HCT116 (cell line): Measurements from ENCODE around the gene SEMA3F. TPM values are rescaled to one million over a fixed set of nuclear protein-coding genes. Genes with fewer than 3 reads are reported as not detected.

Source experiments
- ATAC-seq: fragments of 200-7000 bp; cut with Tn5 transposase; 2 replicates; pipeline ENCODE4 v1.9.1; 2020; ENCODE audit warnings: mild to moderate bottlenecking, moderate library complexity
- BruUV-seq: library from RNA; stranded (reverse); fragments of 400-500 nt; replicated peaks from 2 replicates; lab custom pipeline; 2021; lab: Mats Ljungman, UMichigan
- CTCF ChIA-PET: fragments of 300-600 bp; sonication (Branson Sonifier 250); formaldehyde crosslinking; loops from one replicate; lab custom pipeline; 2021; ENCODE audit warnings: antibody characterized with exemption; lab: Charles Lee
- POLR2A ChIA-PET: fragments of 300-600, 350-600 bp; sonication (Branson Sonifier 250); formaldehyde crosslinking; loops from one replicate; lab custom pipeline; 2021; ENCODE audit warnings: antibody characterized with exemption; lab: Charles Lee
- RAD21 ChIA-PET, 2 experiments: fragments of 300-600 bp; sonication (Branson Sonifier 250); formaldehyde crosslinking; loops; one replicate each; lab custom pipeline; 2023; ENCODE audit warnings: low total read pairs in 2 of 2; ENCODE audit not compliant: uncharacterized antibody in 2 of 2, unreplicated experiment in 2 of 2, low non-redundant PET in 1 of 2; lab: Charles Lee
- DNase-seq: peaks from one replicate; pipeline ENCODE4 v3.0.0-alpha.2; 2010; ENCODE audit warnings: low read depth, low spot score
- H2AFZ ChIP-seq: fragments of 200-600 bp; shearing (Covaris generic), sonication (generic); 2 replicates; pipeline ENCODE4 v1.6.1; 2017; ENCODE audit warnings: low read depth, mixed run types, mixed read lengths, antibody characterized with exemption, low read length; ENCODE audit not compliant: poor library complexity, severe bottlenecking
- H3K27ac ChIP-seq: 2 replicates; pipeline ENCODE4 v1.5.1; 2012; ENCODE audit warnings: low read depth, low read length
- H3K27me3 ChIP-seq: fragments of 200-600 bp; sonication (generic); 2 replicates; pipeline ENCODE4 v1.6.1; 2016; ENCODE audit warnings: mixed run types, low read length, mixed read lengths; ENCODE audit not compliant: insufficient read depth
- H3K36me3 ChIP-seq, 2 experiments: fragments of 200-500 bp in 1 of 2; fragments of 200-600 bp in 1 of 2; sonication (Bioruptor generic) in 1 of 2; sonication (generic) in 1 of 2; 2 replicates each; pipeline versions ENCODE4 v1.5.1 to v1.6.1; 2014 to 2016; ENCODE audit warnings: low read length in 2 of 2, inconsistent platforms in 1 of 2, mixed read lengths in 1 of 2, mixed run types in 1 of 2; ENCODE audit not compliant: insufficient read depth in 2 of 2, control insufficient read depth in 1 of 2
- H3K4me1 ChIP-seq, 2 experiments: fragments of 200-600 bp in 1 of 2; sonication (generic) in 1 of 2; 2 replicates each; pipeline versions ENCODE4 v1.5.1 to v1.6.1; 2012 to 2017; ENCODE audit warnings: low read length in 2 of 2, inconsistent platforms in 1 of 2, mild to moderate bottlenecking in 1 of 2, mixed read lengths in 1 of 2, mixed run types in 1 of 2, moderate library complexity in 1 of 2; ENCODE audit not compliant: insufficient read depth in 2 of 2, control insufficient read depth in 1 of 2
- H3K4me2 ChIP-seq: fragments of 200-600 bp; sonication (generic); 2 replicates; pipeline ENCODE4 v1.6.1; 2017; ENCODE audit warnings: mixed run types, low read length, mixed read lengths
- H3K4me3 ChIP-seq, 2 experiments: fragments of 200-600 bp in 1 of 2; sonication (generic) in 1 of 2; replicated peaks in 1 of 2; 2 replicates each; pipeline ENCODE4 v1.5.1; 2011 to 2016; ENCODE audit warnings: low read length in 2 of 2, control low read depth in 1 of 2, low read depth in 1 of 2, mild to moderate bottlenecking in 1 of 2, mixed read lengths in 1 of 2, mixed run types in 1 of 2
- H3K79me2 ChIP-seq: fragments of 200-600 bp; sonication (generic); 2 replicates; pipeline ENCODE4 v1.6.1; 2017; ENCODE audit warnings: mild to moderate bottlenecking, mixed run types, low read length, moderate library complexity, mixed read lengths; ENCODE audit not compliant: insufficient read depth
- H3K9ac ChIP-seq: fragments of 200-600 bp; sonication (generic); 2 replicates; pipeline ENCODE4 v1.6.1; 2016; ENCODE audit warnings: low read length, mixed read lengths
- H3K9me2 ChIP-seq: fragments of 200-600 bp; sonication (generic), shearing (Covaris generic); 2 replicates; pipeline ENCODE4 v1.6.1; 2017; ENCODE audit warnings: mixed run types, mild to moderate bottlenecking, moderate library complexity; ENCODE audit not compliant: insufficient read depth
- H3K9me3 ChIP-seq, 2 experiments: fragments of 200-500 bp in 1 of 2; fragments of 200-600 bp in 1 of 2; sonication (Bioruptor generic) in 1 of 2; sonication (generic) in 1 of 2; 2 replicates each; pipeline ENCODE4 v1.6.1; 2014 to 2017; ENCODE audit warnings: low read length in 2 of 2, mixed read lengths in 2 of 2, inconsistent platforms in 1 of 2, low read depth in 1 of 2, mild to moderate bottlenecking in 1 of 2, mixed run types in 1 of 2, moderate library complexity in 1 of 2; ENCODE audit not compliant: control insufficient read depth in 1 of 2, insufficient read depth in 1 of 2
- H4K20me1 ChIP-seq: fragments of 200-600 bp; sonication (generic), shearing (Covaris generic); 2 replicates; pipeline ENCODE4 v1.6.1; 2017; ENCODE audit warnings: mixed run types, mild to moderate bottlenecking, moderate library complexity; ENCODE audit not compliant: insufficient read depth
- CBX3 ChIP-seq: IDR thresholded peaks from 2 replicates; pipeline ENCODE4 v1.6.1; 2012; ENCODE audit warnings: low read depth
- JUND ChIP-seq: IDR thresholded peaks from 2 replicates; pipeline ENCODE4 v1.6.1; 2012
- POLR2AphosphoS5 ChIP-seq: IDR thresholded peaks from 2 replicates; pipeline ENCODE4 v1.6.1; 2011; ENCODE audit warnings: mild to moderate bottlenecking, low read depth, low read length, moderate library complexity
- SP1 ChIP-seq: IDR thresholded peaks from 2 replicates; pipeline ENCODE4 v1.6.1; 2012; ENCODE audit warnings: low read depth
- intact Hi-C: fragments of 100-400 bp; cut with micrococcal nuclease; formaldehyde crosslinking; loops from 2 replicates; pipeline ENCODE4 v1.10.0; 2022
- total RNA-seq: library from RNA; stranded (reverse); gene quantifications from one replicate; pipeline ENCODE4 v1.2.1, GENCODE V29; 2021; ENCODE audit not compliant: unreplicated experiment
- TF ChIP-seq, protein P1 (sequence below), 3 experiments: fragments of 200-600 bp in 1 of 3; sonication (generic) in 1 of 3; IDR thresholded peaks in 2 of 3; conservative IDR thresholded peaks in 1 of 3; 2 replicates each; pipeline ENCODE4 v1.5.1; 2012 to 2017; ENCODE audit warnings: low read depth in 2 of 3, low read length in 2 of 3, antibody characterized with exemption in 1 of 3, borderline replicate concordance in 1 of 3, control low read depth in 1 of 3, mild to moderate bottlenecking in 1 of 3, mixed read lengths in 1 of 3, mixed run types in 1 of 3, moderate library complexity in 1 of 3; ENCODE audit not compliant: insufficient read depth in 1 of 3

Gene SEMA3F
- total RNA-seq, 1 experiment from 2014 or later = 15.7 TPM

- H3K9ac ChIP-seq = no peak overlapping the region
- POLR2A ChIA-PET = no interaction called here
- RAD21 ChIA-PET = no interaction called here
- no peaks in the 10 kb centered on the region for H3K9me2 ChIP-seq
- CTCF ChIA-PET = interaction anchor here (0.7 kb wide), 1 partner anchor 60 kb away, joined by 3 read pairs; no protein-coding TSS in a partner anchor
- no peaks in the 10 kb centered on the region; a peak in 1 of 4 replicates for H3K36me3 ChIP-seq
- DNase-seq (no peak), ATAC-seq (no peak)
- H2AFZ ChIP-seq = no peak overlapping the region
- no TSS peak for BruUV-seq
- H3K27ac ChIP-seq = no peak overlapping the region
- H3K4me2 ChIP-seq = no peak overlapping the region
- H3K4me1 ChIP-seq = peaks cover 3 to 31% of the 10 kb centered on the region in 2 experiments; a peak in 2 of 4 replicates
- intact Hi-C loops = no loop called here
- H4K20me1 ChIP-seq = no peaks in the 10 kb centered on the region
- no peaks in the 10 kb centered on the region for H3K9me3 ChIP-seq
- no peak for TF ChIP-seq JUND
- no peaks in the 10 kb centered on the region for H3K79me2 ChIP-seq
- H3K4me3 ChIP-seq = no peak overlapping the region
- H3K27me3 ChIP-seq = no peaks in the 10 kb centered on the region
Measured at GRCh38 chr3:50164984-50165909, 10.1 kb downstream of the SEMA3F start.

DNA sequence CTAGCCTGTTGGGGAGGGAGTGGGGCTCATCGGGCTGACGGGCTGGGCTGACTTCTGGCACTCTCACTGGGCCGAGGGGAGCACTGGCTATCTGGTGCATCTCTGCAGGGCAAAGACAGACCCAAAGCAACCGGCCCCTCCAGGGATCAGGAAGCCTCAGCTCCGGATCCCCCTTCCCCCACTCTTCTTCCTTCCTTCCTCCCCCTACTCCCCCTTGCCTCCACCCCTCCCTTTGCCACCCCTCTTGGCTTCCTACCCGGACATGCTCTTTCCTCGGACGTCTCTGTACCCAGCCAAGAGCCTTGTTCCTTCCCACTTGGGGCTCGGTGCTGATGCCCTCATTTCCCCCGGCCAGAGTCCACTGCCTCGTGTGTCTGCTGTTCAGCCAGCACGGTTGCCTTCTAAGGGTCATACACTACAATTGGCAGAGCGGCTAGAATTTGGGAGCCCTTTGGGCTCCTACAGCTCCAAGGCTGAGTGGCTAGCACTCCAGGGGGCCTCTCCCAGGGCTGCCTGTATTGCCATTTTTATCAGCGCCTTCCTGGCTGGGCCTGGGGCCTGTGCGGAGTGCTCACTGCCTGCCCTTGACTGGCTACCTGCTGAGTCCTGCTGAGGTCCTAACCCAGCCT lies 10.9 kb downstream of the SEMA3F start:
- H3K9me2 ChIP-seq = no peaks in the 10 kb centered on the region
- TF ChIP-seq, protein P1, sequence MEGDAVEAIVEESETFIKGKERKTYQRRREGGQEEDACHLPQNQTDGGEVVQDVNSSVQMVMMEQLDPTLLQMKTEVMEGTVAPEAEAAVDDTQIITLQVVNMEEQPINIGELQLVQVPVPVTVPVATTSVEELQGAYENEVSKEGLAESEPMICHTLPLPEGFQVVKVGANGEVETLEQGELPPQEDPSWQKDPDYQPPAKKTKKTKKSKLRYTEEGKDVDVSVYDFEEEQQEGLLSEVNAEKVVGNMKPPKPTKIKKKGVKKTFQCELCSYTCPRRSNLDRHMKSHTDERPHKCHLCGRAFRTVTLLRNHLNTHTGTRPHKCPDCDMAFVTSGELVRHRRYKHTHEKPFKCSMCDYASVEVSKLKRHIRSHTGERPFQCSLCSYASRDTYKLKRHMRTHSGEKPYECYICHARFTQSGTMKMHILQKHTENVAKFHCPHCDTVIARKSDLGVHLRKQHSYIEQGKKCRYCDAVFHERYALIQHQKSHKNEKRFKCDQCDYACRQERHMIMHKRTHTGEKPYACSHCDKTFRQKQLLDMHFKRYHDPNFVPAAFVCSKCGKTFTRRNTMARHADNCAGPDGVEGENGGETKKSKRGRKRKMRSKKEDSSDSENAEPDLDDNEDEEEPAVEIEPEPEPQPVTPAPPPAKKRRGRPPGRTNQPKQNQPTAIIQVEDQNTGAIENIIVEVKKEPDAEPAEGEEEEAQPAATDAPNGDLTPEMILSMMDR (IDR thresholded peaks at IDR 0.05 in 2 of 3, conservative IDR thresholded peaks at IDR 0.05 in 1 of 3; ENCODE audit: borderline replicate concordance in 1 of 3, insufficient read depth in 1 of 3, low read depth in 2 of 3, low read length in 2 of 3) = no peak
- TF ChIP-seq SP1 (no peak), CBX3 (no peak), POLR2AphosphoS5 (no peak)
- H3K9ac ChIP-seq = no peak overlapping the region
- ATAC-seq (no peak), DNase-seq (no peak)
- no peaks in the 10 kb centered on the region for H3K9me3 ChIP-seq
- no TSS peak for BruUV-seq
- H3K4me2 ChIP-seq = no peak overlapping the region
- RAD21 ChIA-PET = no interaction called here
- intact Hi-C loops = no loop called here
- H3K4me3 ChIP-seq = no peak overlapping the region
- no peaks in the 10 kb centered on the region for H3K27me3 ChIP-seq
- no peaks in the 10 kb centered on the region for H4K20me1 ChIP-seq
- H3K36me3 ChIP-seq = no peaks in the 10 kb centered on the region
- H3K27ac ChIP-seq = no peak overlapping the region
- no peaks in the 10 kb centered on the region for H3K79me2 ChIP-seq
- POLR2A ChIA-PET = no interaction called here
- CTCF ChIA-PET = interaction anchor here (0.7 kb wide), 1 partner anchor 60 kb away, joined by 3 read pairs; no protein-coding TSS in a partner anchor
- H3K4me1 ChIP-seq = peaks cover 1 to 31% of the 10 kb centered on the region in 2 experiments; a peak in 2 of 4 replicates
- H2AFZ ChIP-seq = no peak overlapping the region
